HepG2 (cell line): ENCODE data around the gene ALDH2. TPM values are rescaled to one million over a fixed set of nuclear protein-coding genes. Genes with fewer than 3 reads are reported as not detected.

Source experiments
- ARNT ChIP-seq: fragments of 450-650 bp; IDR thresholded peaks from 2 replicates; pipeline ENCODE4 v1.6.1; 2017
- IRX3 ChIP-seq: sonication (generic); formaldehyde crosslinking; IDR thresholded peaks from 2 replicates; pipeline ENCODE4 v1.8.1; 2023; ENCODE audit warnings: mild to moderate bottlenecking, low read depth, missing genetic modification reagents, borderline replicate concordance
- JDP2 ChIP-seq: sonication (generic); formaldehyde crosslinking; IDR thresholded peaks from 2 replicates; pipeline ENCODE4 v1.8.1; 2022; ENCODE audit warnings: missing genetic modification reagents, borderline replicate concordance
- NONO ChIP-seq, 2 experiments: fragments of 450-650 bp in 1 of 2; sonication (generic) in 1 of 2; formaldehyde crosslinking in 1 of 2; IDR thresholded peaks in 1 of 2; conservative IDR thresholded peaks in 1 of 2; 2 replicates each; pipeline versions ENCODE4 v1.6.1 to v1.8.0; 2017 to 2022; ENCODE audit warnings: mild to moderate bottlenecking in 1 of 2, missing genetic modification reagents in 1 of 2, moderate library complexity in 1 of 2
- NR1H2 ChIP-seq: sonication (generic); formaldehyde crosslinking; IDR thresholded peaks from 2 replicates; pipeline ENCODE4 v1.8.1; 2022; ENCODE audit warnings: low read depth, missing genetic modification reagents, borderline replicate concordance
- RARG ChIP-seq: sonication (generic); formaldehyde crosslinking; IDR thresholded peaks from 2 replicates; pipeline ENCODE4 v1.4.0; 2020; ENCODE audit warnings: low read depth, mild to moderate bottlenecking, missing genetic modification reagents
- SAFB2 ChIP-seq: sonication (generic); formaldehyde crosslinking; IDR thresholded peaks from 2 replicates; pipeline ENCODE4 v1.5.1; 2020; ENCODE audit warnings: missing genetic modification reagents, low read depth, mild to moderate bottlenecking, borderline replicate concordance
- TOE1 ChIP-seq: sonication (generic); formaldehyde crosslinking; IDR thresholded peaks from 2 replicates; pipeline ENCODE4 v1.4.0; 2020; ENCODE audit warnings: mild to moderate bottlenecking, missing genetic modification reagents
- ZNF703 ChIP-seq: sonication (generic); formaldehyde crosslinking; IDR thresholded peaks from 2 replicates; pipeline ENCODE4 v1.5.1; 2020; ENCODE audit warnings: missing genetic modification reagents, mild to moderate bottlenecking, moderate library complexity, borderline replicate concordance
- ZNF839 ChIP-seq: sonication (generic); formaldehyde crosslinking; IDR thresholded peaks from 2 replicates; pipeline ENCODE4 v1.4.0; 2020; ENCODE audit warnings: missing genetic modification reagents, mild to moderate bottlenecking, borderline replicate concordance
- polyA plus RNA-seq, 8 experiments: library from polyadenylated mRNA; depleted of rRNA in 3 of 8; stranded (reverse) in 7 of 8; unstranded in 1 of 8; fragments of >200 nt; fragmentation: Illumina TruSeq in 4 of 8; extraction: Trizol in 4 of 8; gene quantifications; 2 replicates each; pipeline versions ENCODE4 v1.2.1 to v1.2.3, GENCODE V29; 2011 to 2016; ENCODE audit warnings: low read depth in 4 of 8, missing spikeins in 1 of 8, mixed read lengths in 1 of 8; ENCODE audit not compliant: insufficient read depth in 1 of 8
- total RNA-seq, 5 experiments: library from RNA; depleted of rRNA; stranded (reverse); fragments of >200 nt; fragmentation: Illumina TruSeq; extraction: Trizol; gene quantifications; 2 replicates each; pipeline ENCODE4 v1.2.3, GENCODE V29; 2016; ENCODE audit warnings: low read depth in 1 of 5
- TF ChIP-seq, protein P1 (sequence below): sonication (generic); formaldehyde crosslinking; IDR thresholded peaks from 2 replicates; pipeline ENCODE4 v1.4.0; 2020; ENCODE audit warnings: missing genetic modification reagents
- TF ChIP-seq, protein P2 (sequence below): sonication (generic); formaldehyde crosslinking; conservative IDR thresholded peaks from 2 replicates; pipeline ENCODE4 v1.4.0; 2020; ENCODE audit warnings: missing genetic modification reagents
- TF ChIP-seq, protein P3 (sequence below): sonication (generic); formaldehyde crosslinking; IDR thresholded peaks from 2 replicates; pipeline ENCODE4 v1.5.0; 2020; ENCODE audit warnings: missing genetic modification reagents, mild to moderate bottlenecking, borderline replicate concordance
- TF ChIP-seq, protein P4 (sequence below): IDR thresholded peaks from 2 replicates; pipeline ENCODE4 v1.6.1; 2016; ENCODE audit warnings: missing compliant biosample characterization, missing genetic modification reagents, borderline replicate concordance

ALDH2 gene
- total and polyA plus RNA-seq, 2 of the 13 experiments (the other 11 are each of a cell fraction or from before 2014, with no cell fraction given), result 78.8 to 103 TPM

DNA sequence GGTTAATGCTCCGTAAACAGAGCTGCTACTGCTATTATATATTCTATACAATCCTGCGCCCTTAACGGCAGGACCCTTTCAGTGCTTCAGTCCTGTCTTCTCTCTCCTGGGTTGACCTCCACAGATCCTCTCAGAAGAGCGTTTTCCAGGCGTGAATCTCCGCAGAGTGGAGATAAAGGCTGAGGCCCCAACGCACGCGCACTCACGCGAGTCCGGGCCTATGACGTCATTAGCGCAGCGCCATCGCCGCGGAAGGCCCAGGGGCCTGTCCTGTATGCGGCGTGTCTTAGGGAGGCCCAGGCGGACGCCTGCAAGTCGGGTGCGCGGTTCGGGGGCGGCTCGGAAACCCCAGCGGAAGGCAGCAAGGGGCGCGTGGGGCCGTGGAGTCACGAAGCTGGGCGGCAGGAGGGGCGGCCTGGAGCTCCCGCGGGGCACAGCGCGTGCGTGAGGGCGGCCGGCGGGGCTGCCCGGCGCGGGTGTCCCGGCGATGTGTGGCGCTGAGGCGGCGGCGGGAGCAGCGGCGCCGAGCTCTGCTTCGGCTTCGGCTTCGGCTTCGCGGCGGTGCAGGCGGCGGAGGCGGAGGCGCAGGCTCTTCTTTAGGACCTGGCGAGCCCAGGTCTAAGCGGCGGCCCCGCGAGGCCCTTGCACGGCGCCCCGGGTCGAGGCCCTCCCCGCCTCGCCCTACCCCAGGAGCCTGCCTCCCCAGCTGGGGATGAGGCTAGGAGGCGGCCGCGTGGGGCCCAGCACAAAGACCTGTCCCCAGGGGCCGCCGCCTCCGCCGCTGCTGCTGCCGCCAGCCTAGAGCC, 75.2 kb downstream of the ALDH2 start, which contains the start of gene MAPKAPK5 (continued):
- TF ChIP-seq, protein P1, sequence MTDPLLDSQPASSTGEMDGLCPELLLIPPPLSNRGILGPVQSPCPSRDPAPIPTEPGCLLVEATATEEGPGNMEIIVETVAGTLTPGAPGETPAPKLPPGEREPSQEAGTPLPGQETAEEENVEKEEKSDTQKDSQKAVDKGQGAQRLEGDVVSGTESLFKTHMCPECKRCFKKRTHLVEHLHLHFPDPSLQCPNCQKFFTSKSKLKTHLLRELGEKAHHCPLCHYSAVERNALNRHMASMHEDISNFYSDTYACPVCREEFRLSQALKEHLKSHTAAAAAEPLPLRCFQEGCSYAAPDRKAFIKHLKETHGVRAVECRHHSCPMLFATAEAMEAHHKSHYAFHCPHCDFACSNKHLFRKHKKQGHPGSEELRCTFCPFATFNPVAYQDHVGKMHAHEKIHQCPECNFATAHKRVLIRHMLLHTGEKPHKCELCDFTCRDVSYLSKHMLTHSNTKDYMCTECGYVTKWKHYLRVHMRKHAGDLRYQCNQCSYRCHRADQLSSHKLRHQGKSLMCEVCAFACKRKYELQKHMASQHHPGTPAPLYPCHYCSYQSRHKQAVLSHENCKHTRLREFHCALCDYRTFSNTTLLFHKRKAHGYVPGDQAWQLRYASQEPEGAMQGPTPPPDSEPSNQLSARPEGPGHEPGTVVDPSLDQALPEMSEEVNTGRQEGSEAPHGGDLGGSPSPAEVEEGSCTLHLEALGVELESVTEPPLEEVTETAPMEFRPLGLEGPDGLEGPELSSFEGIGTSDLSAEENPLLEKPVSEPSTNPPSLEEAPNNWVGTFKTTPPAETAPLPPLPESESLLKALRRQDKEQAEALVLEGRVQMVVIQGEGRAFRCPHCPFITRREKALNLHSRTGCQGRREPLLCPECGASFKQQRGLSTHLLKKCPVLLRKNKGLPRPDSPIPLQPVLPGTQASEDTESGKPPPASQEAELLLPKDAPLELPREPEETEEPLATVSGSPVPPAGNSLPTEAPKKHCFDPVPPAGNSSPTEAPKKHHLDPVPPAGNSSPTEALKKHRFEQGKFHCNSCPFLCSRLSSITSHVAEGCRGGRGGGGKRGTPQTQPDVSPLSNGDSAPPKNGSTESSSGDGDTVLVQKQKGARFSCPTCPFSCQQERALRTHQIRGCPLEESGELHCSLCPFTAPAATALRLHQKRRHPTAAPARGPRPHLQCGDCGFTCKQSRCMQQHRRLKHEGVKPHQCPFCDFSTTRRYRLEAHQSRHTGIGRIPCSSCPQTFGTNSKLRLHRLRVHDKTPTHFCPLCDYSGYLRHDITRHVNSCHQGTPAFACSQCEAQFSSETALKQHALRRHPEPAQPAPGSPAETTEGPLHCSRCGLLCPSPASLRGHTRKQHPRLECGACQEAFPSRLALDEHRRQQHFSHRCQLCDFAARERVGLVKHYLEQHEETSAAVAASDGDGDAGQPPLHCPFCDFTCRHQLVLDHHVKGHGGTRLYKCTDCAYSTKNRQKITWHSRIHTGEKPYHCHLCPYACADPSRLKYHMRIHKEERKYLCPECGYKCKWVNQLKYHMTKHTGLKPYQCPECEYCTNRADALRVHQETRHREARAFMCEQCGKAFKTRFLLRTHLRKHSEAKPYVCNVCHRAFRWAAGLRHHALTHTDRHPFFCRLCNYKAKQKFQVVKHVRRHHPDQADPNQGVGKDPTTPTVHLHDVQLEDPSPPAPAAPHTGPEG (CRISPR knock-in tag), result peak; percentile 28; the same call in 1 of the 2 replicates
- TF ChIP-seq ZNF839, result no peak; the same call in 1 of the 2 replicates
- no peak for TF ChIP-seq SAFB2 (CRISPR knock-in tag)
- no peak for TF ChIP-seq JDP2 (CRISPR knock-in tag)
- no peak for TF ChIP-seq ZNF703 (CRISPR knock-in tag)
- TF ChIP-seq, protein P2, sequence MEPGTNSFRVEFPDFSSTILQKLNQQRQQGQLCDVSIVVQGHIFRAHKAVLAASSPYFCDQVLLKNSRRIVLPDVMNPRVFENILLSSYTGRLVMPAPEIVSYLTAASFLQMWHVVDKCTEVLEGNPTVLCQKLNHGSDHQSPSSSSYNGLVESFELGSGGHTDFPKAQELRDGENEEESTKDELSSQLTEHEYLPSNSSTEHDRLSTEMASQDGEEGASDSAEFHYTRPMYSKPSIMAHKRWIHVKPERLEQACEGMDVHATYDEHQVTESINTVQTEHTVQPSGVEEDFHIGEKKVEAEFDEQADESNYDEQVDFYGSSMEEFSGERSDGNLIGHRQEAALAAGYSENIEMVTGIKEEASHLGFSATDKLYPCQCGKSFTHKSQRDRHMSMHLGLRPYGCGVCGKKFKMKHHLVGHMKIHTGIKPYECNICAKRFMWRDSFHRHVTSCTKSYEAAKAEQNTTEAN (CRISPR knock-in tag), result peak; percentile 57; the same call in 1 of the 2 replicates
- no peak for TF ChIP-seq IRX3
- no peak for TF ChIP-seq NR1H2 (CRISPR knock-in tag)
- TF ChIP-seq RARG, result no peak
- TF ChIP-seq NONO (IDR thresholded peaks at IDR 0.05), result no peak
- TF ChIP-seq NONO (CRISPR knock-in tag; conservative IDR thresholded peaks at IDR 0.05), result peak; percentile 81
- TF ChIP-seq ARNT, result no peak
- TF ChIP-seq, protein P3, sequence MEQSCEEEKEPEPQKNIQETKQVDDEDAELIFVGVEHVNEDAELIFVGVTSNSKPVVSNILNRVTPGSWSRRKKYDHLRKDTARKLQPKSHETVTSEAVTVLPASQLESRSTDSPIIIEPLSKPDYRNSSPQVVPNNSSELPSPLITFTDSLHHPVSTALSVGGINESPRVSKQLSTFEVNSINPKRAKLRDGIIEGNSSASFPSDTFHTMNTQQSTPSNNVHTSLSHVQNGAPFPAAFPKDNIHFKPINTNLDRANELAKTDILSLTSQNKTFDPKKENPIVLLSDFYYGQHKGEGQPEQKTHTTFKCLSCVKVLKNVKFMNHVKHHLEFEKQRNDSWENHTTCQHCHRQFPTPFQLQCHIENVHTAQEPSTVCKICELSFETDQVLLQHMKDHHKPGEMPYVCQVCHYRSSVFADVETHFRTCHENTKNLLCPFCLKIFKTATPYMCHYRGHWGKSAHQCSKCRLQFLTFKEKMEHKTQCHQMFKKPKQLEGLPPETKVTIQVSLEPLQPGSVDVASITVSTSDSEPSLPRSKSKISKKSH (CRISPR knock-in tag), result no peak
- TF ChIP-seq, protein P4, sequence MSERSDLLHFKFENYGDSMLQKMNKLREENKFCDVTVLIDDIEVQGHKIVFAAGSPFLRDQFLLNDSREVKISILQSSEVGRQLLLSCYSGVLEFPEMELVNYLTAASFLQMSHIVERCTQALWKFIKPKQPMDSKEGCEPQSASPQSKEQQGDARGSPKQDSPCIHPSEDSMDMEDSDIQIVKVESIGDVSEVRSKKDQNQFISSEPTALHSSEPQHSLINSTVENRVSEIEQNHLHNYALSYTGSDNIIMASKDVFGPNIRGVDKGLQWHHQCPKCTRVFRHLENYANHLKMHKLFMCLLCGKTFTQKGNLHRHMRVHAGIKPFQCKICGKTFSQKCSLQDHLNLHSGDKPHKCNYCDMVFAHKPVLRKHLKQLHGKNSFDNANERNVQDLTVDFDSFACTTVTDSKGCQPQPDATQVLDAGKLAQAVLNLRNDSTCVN, result peak; percentile 18; the same call in 1 of the 2 replicates
- 0 out of 2 replicates have a peak, but pooled peaks have one; percentile 67 for TF ChIP-seq TOE1 (CRISPR knock-in tag)
